Left kidney (tissue), 8 donors: ENCODE measurements around the gene AMHR2. TPM values are rescaled to one million over a fixed set of nuclear protein-coding genes. Genes with fewer than 3 reads are reported as not detected.
A peak's percentile ranks its signal among the peaks of the same experiment; 100 is the strongest.
"Not testable (repeated sequence)": the region's sequence is repeated elsewhere in the genome, so short reads cannot be mapped to it uniquely, and the experiment has no call there.

Experiments used
- DNase-seq: peaks from one replicate; pipeline ENCODE4 v3.0.0-alpha.2; 2013
- long read RNA-seq, 8 donors: transcript quantifications; one replicate each; lab custom pipeline, GENCODE V29; 2026
- polyA plus RNA-seq: library from polyadenylated mRNA; unstranded; fragments of 120-200 nt; gene quantifications from one replicate; pipeline ENCODE4 v1.2.1, GENCODE V29; 2013; ENCODE audit not compliant: insufficient read length

The AMHR2 gene
- polyA plus RNA-seq = 0.63 TPM
- long read RNA-seq, donor 1 = 0 reads
- long read RNA-seq, donor 2 = 0 reads
- long read RNA-seq, donor 3 = 0 reads
- long read RNA-seq, donor 4 = 0 reads
- long read RNA-seq, donor 5 = 0 reads
- long read RNA-seq, donor 6 = 0 reads
- long read RNA-seq, donor 7 = 0 reads
- long read RNA-seq, donor 8 = 0 reads

DNA sequence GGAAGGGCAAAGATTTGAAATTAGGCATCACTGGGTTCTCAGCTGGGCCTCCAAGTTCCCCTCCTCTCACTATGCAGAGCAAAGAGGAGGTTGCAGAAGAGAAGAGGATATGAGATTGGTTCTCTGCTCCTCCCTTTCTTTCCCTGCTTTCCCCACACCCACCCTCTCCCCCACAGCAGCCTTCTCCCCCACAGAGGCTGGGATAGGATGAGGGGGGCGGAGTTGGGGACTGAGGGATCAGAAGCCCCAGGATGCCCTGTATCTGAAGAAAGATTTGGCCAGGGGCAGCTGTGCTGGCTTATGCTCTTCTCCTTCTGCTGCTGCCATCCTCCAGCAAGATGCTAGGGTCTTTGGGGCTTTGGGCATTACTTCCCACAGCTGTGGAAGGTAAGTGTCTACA, at the start of gene AMHR2:
AMHR2 (plus strand) TSS at position 259 of the 400 bp plus-strand sequence; CDS start at position 339, 80 bp downstream.
- DNase-seq = no peak

DNA sequence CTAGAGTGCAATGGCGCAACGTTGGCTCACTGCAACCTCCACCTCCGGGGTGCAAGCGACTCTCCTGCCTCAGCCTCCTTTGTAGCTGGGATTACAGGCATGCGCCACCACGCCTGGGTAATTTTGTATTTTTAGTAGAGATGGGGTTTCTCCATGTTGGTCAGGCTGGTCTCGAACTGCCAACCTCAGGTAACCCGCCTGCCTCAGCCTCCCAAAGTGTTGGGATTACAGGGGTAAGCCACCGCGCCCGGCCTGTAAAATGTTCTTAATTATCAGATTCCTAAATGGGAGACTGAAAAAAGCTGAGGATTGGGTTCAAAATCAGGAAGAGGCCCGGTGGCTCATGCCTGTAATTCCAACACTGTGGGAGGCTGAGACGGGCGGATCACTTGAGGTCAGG, 49.4 kb upstream of the AMHR2 start:
- not testable (repeated sequence) for DNase-seq

DNA sequence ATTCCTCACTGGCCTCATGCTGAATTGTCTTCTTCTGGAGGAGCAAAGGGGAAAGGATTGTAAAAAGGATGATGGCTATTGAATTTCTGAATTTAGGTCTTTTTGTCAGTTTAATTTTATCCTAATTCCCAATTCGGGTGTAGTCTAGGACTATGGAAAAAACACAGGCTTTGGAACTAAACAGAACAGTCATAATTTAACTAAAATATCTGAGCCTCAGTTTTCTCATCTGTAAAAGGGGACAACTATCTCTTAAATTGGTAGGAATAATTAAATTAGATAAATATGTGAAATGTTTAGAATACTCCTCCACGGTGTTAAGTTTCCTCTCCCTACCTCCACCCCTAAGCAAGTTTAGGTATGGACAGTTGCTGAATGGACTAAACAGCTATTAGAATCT, 46.9 kb upstream of the AMHR2 start:
- no peak for DNase-seq

DNA sequence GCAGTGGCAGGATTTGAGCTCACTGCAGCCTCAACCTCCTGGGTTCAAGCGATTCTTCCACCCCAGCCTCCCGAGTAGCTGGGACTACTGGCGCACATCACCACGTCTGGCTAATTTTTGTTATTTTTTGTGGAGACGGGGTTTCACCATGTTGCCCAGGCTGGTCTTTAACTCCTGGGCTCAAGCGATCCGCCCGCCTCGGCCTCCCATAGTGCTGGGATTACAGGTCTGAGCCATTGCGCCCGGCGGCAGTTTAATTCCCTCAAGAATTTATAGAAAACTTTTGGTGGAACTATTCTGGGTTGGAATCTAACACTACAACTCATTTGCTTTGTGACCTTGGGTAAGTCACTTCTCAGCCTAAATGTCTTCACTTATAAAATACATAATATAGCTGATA, 45.4 kb upstream of the AMHR2 start:
- no peak for DNase-seq

DNA sequence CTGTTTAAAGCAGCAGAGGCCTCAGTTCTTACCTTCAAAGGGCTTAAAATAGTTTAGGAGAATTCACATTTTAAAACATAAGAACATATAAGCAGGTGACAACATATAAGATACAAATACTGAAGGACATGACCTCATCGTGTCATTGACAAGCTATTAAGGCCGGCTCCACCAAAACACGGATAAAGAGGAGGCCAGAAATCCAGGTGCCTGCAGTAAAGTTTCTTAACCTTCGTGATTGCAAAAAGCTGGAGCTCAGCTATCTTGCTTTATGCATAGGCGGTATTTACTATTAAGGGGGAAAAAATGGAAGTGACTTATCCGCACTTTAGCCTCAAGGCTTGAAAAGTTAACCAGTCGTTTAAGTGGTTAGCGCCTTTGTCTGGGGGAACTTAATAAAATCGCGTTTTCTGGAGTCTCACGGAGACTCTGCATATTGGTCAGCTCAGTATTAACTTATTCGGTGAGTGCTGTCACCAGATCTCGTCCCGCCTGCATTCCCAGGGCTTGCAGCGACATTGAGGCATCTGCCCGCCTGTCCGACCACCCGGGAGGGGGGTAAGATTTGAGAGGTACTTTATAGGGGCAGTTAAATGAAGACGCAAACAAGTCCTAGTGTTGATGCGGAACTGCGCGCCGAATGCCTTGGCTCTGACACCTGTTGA, 44.8 kb upstream of the AMHR2 start:
- DNase-seq = no peak

DNA sequence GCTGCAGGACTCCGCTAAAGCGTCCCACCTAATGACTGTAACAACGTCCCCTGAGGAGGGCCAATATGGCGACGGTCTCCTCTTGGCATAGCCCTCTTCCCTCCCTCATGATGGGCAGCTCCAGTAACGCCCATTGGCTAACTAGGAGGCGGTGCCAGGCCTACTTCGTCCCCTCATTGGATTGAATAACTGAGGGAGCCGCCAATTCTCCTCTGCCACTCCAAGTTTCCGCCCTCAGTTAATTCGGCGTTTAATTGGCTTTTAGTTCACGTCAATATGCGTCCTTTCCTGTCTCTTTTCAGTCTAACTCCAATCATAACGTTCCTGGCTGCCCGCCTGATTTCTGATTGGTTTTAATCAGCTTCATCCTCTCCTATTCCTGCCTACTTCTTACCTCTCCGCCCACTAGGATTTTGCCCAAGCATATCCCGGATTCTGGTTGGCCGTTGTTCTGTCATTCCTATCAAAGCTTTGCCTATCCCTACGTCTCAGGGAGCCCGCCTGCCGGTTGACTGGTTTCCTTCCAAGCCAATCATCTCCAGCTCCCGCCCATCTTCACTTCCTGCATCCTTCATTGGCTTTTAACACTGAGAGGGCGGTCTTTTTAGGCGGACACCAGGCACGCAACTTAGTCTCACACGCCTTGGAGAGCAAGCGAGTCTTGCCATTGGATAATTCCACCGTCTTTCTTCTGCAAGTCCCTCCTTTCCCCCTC, 44.1 kb upstream of the AMHR2 start:
- DNase-seq = peak; percentile 100

DNA sequence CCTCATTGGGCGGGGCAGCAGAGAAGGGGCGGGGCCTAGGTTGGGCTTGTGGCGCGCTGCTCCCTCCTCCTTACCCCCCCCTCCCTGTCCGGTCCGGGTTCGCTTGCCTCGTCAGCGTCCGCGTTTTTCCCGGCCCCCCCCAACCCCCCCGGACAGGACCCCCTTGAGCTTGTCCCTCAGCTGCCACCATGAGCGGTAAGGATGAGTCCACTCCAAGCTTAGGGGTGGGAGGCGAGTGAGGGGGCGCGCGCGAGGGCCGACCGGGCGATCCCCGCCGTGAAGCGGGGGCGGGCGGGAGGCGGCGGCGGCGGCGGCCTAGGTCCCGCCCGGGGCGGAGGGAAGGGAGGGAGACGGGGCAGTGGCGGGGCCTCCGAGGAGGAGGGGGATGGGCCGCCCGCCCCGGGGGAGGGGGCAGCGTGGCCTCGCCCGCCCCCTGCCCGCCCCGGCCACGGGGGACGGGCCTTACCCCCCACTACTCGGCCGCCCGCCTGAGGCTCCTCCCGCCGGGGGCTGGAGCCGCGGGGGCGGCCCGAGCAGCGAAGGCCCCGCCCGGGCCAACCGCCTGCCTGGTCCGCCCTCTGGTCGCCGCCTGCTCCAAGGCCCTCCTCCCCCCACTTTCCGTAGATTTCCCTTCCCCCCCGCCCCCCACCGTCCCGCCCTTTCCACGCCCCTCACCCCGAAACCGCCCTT, 43.4 kb upstream of the AMHR2 start, which contains the start of gene SP1:
SP1 (plus strand) TSS at position 73 of the 690 bp plus-strand sequence; CDS start at position 189, 116 bp downstream.
- peak; percentile 81 for DNase-seq

DNA sequence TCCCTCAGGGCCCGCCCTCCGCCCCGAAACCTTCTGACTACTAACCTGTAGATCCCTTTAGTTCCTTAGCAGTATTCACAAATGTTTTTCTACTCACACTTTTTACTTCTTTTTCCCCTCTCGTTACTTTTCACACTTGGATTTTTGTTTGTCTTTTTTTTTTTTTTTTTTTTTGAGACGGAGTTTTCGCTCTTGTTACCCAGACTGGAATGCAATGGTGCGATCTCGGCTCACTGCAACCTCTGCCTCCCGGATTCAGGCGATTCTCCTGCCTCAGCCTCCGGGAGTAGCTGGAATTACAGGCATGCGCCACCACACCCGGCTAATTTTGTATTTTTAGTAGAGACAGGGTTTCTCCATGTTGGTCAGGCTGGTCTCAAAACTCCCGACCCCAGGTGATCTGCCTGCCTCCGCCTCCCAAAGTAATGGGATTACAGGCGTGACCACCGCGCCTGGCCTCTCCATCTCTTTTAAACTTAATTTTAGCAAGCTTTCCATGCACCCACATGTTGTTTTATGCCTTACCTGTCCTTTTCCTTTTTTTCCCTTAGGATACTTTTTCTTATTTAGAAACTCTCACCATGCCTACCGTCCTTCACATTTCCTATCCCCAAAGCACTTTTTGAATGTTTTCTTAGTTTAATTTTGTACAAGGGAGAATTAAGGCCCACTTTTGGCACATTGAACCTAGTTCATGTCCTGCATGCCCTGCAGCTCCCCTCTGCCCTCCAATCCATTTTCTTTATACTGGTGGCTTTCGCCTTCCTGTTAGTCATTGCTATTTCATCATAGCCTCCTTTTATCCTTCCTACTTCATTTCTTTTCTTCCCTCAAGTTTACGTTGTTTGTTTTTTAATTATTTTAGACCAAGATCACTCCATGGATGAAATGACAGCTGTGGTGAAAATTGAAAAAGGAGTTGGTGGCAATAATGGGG, 42.6 kb upstream of the AMHR2 start:
- DNase-seq = no peak

DNA sequence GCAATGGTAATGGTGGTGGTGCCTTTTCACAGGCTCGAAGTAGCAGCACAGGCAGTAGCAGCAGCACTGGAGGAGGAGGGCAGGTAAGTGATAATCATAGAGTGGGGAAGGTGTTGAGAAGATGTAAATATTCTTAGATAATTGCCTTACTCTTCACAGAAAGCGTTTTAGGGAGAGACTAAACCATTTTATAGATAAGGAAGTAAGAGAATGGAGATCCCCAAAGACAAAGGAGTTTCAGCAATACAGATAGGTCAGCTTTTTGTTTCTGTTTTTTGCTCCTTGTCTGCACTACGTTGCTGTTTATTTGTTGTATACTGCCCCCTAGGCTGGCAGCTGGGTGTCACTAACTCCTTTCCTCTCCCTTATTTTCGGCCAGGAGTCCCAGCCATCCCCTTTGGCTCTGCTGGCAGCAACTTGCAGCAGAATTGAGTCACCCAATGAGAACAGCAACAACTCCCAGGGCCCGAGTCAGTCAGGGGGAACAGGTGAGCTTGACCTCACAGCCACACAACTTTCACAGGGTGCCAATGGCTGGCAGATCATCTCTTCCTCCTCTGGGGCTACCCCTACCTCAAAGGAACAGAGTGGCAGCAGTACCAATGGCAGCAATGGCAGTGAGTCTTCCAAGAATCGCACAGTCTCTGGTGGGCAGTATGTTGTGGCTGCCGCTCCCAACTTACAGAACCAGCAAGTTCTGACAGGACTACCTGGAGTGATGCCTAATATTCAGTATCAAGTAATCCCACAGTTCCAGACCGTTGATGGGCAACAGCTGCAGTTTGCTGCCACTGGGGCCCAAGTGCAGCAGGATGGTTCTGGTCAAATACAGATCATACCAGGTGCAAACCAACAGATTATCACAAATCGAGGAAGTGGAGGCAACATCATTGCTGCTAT, 41.7 kb upstream of the AMHR2 start:
- no peak for DNase-seq

DNA sequence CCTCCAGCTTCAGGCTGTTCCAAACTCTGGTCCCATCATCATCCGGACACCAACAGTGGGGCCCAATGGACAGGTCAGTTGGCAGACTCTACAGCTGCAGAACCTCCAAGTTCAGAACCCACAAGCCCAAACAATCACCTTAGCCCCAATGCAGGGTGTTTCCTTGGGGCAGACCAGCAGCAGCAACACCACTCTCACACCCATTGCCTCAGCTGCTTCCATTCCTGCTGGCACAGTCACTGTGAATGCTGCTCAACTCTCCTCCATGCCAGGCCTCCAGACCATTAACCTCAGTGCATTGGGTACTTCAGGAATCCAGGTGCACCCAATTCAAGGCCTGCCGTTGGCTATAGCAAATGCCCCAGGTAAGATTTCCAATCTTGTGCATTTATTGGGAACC, 40.4 kb upstream of the AMHR2 start:
- DNase-seq = no peak

DNA sequence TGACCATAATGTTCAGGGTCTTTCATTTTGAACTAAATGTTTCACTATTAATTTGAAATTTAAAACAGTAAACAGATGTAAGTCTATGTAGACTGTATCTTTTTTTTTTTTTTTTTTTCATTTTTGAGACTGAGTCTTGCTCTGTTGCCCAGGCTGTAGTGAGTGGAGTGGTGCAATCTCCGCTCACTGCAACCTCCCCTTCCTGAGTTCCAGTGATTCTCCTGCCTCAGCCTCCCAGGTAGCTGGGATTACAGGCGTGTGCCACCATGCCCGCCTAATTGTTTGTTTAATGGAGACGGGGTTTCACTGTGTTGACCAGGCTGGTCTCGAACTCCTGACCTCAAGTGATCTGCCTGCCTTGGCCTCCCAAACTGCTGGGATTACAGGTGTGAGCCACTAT, 37.3 kb upstream of the AMHR2 start:
- not testable (repeated sequence) for DNase-seq

DNA sequence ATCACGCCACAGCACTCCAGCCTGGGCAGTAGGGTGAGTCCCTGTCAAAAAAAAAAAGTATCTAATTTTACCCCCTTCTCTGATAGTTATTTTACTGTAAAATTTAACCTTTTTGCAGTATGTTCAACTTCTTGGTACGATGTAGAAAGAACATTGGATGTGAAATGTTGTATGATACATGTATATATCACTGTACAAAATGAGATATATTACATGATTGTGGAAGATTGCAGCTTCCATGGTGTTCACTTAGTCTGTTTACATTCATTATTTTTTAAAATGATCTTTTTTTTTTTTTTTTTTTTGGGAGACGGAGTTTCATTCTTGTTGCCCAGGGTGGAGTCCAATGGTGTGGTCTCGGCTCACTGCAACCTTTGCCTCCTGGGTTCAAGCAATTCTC, 34.7 kb upstream of the AMHR2 start:
- DNase-seq = no peak

DNA sequence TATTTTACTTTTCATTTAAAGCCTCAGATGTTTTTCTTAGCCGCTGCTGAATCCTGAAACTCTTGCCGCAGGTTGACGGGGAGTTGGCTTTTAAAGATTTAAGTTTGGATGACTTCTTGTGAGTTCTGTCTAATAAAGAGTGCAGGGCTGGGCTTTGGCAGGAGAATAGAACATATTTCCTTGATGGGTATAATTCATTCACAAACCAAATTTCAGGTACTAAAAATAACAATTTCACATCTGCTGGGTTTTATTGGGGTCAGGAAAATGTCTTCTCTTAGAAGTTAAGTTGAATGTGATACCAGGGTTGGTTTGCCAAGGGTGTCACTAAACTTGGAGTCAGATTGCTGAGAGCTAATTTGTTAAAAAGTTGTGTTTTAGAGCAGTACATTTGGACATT, 34.0 kb upstream of the AMHR2 start:
- DNase-seq = no peak

DNA sequence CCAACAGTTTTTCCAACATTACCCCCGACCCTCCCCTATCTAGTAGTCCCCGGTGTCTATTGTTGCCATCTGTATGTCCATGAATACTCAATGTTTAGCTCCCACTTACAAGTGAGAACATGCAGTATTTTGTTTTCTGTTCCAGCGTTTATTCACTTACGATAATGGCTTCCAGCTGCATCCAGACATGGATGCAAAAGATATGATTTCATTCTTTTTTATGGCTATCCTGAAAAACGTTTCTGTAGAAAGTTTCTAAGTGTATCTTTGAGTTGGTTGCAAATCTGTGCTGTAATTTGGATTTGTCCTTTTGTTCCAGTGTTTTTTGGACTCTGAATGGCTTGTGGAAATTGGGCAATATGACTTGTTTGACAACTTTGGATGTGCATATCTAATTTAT, 31.9 kb upstream of the AMHR2 start:
- no peak for DNase-seq

DNA sequence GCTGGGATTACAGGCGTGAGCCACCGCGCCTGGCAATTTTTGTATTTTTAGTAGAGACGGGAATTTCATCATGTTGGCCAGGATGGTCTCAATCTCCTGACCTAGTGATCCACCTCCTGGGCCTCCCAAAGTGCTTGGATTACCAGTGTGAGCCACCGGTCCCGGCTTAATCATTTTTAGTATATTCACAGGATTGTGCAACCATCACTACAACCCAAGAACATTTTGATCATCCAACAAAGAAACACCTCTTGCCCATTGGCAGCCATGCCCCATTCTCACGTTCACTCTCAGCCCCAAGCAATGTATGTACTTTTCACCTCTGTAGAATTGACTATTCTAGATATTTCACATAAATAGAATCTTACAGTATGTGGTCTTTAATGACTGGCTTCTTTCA, 23.8 kb upstream of the AMHR2 start:
- no peak for DNase-seq

DNA sequence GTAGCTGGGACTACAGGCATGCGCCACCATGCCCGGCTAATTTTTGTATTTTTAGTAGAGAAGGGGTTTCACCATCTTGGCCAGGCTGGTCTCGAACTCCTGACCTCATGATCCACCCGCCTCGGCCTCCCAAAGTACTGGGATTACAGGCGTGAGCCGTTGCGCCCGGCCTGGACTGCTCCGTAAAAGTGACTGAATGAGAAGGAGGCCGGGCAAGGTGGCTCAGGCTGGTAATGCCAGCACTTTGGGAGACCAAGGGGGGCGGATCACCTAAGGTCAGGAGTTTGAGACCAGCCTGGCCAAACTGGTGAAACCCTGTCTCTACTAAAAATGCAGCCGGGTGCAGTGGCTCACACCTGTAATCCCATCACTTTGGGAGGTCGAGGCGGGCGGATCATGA, 21.3 kb upstream of the AMHR2 start:
- DNase-seq = not testable (repeated sequence)

DNA sequence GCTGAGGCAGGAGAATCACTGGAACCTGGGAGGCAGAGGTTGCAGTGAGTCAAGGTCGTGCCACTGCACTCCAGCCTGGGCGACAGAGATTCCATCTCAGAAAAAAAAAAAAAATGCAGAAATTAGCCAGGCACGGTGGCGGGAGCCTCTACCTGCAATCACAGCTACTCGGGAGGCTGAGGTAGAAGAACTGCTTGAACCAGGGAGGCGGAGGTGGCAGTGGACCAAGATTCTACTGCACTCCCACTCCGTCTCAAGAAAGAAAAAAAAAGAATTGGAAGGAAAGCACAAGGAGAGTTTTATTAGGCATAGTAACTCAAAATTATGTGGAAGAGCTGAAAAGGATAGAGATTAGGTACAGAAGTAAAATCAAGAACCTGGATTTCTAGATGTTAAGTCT, 20.8 kb upstream of the AMHR2 start:
- no peak for DNase-seq

DNA sequence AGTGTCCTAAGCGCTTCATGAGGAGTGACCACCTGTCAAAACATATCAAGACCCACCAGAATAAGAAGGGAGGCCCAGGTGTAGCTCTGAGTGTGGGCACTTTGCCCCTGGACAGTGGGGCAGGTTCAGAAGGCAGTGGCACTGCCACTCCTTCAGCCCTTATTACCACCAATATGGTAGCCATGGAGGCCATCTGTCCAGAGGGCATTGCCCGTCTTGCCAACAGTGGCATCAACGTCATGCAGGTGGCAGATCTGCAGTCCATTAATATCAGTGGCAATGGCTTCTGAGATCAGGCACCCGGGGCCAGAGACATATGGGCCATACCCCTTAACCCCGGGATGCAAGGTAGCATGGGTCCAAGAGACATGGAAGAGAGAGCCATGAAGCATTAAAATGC, 12.7 kb upstream of the AMHR2 start:
- DNase-seq = no peak

DNA sequence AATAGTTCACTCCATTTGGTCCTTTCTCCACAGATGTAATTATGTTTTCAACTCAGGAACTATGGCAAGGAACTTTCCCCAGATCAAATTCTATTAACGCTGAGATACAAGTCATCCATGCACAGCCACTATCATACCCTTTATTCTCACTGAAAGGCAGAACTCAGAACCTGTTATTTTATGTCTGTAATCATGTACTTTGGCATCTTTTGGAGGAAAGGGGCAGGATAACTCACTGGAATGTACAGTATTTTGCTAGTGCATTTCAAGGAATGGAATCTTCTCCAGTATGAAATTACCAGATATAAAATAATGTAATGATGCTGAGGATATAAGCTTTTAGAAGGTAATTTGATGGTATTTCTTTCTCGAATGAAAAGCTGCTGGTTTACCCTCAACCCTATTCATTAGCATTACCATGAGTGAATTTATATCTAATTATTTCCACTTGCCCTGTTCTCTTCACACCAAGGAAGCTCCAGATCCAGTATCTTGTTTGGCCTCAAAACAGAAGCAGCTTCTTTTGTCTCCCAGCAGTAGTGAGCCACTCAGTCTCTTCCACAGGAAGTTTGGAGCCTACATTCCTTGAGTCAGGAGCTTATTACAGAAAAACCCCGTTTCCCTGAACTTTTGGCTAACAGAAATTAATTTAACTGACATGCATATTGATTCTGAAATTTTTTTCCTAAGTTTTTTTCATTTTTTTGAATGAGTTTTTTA, 10.0 kb upstream of the AMHR2 start:
- DNase-seq = no peak
